Measurements from ENCODE around the gene MED27.

DNA sequence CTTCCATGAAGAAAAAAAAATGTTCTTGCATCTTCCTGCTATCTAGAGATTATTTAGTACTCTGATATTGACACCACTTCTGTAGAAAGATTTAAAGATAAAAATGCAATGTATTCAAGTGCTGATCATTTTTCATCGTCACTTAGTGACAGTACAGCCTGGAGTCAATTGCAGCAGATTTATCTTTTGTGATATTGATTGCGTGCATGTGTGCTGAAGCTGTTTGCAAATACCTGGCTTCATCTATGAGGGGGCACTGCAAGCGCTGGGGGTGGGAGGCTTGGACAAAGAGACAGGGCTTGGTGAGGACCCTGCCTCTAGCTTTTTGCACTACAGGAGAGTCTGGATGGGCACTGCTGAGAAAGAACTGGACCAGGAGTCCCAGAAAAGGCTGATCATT, 38.0 kb upstream of the MED27 start:
- TF ChIP-seq, protein P1, sequence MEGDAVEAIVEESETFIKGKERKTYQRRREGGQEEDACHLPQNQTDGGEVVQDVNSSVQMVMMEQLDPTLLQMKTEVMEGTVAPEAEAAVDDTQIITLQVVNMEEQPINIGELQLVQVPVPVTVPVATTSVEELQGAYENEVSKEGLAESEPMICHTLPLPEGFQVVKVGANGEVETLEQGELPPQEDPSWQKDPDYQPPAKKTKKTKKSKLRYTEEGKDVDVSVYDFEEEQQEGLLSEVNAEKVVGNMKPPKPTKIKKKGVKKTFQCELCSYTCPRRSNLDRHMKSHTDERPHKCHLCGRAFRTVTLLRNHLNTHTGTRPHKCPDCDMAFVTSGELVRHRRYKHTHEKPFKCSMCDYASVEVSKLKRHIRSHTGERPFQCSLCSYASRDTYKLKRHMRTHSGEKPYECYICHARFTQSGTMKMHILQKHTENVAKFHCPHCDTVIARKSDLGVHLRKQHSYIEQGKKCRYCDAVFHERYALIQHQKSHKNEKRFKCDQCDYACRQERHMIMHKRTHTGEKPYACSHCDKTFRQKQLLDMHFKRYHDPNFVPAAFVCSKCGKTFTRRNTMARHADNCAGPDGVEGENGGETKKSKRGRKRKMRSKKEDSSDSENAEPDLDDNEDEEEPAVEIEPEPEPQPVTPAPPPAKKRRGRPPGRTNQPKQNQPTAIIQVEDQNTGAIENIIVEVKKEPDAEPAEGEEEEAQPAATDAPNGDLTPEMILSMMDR (conservative IDR thresholded peaks at IDR 0.05 in 1 of 2, IDR thresholded peaks at IDR 0.05 in 1 of 2; ENCODE audit: low read depth in 1 of 2, low read length in 2 of 2) = no peak
- TF ChIP-seq EZH2 (IDR thresholded peaks at IDR 0.05; ENCODE audit: low read length, missing control alignments) = no peak
